Measurements from ENCODE around the gene EMC9.
A peak's percentile ranks its signal among the peaks of the same experiment; 100 is the strongest.

The EMC9 gene

DNA sequence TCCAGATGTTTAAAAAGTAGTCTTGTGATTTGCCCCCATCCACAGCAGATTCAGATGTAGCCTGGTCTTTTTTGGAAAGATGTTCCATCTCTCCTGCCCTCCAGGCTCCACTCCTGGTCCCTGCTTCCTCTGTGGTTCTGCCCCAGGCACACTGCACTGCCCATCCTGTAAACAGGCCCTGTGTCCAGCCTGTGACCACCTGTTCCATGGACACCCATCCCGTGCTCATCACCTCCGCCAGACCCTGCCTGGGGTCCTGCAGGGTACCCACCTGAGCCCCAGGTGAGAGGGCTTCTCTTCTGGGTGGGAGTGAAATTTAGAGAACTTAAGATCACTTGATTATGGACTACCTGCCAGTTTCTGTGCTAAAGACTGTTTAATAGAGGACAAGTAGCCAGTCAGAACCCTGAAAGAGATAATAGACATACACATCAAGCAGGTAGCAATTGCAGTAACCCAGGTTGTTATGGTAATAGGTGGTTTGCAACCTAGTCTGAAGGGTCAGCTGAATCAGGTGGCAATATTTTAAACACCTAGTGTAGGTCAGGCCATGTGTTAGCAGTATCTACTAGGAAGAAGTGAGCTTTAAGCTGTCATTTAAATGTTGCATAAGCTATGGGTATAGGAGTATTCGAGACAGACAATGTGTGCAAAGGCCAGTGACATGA is 8.0 kb upstream of the EMC9 start:
- no peak for DNase-seq (ENCODE audit: low read depth in 2 of 2)

GRCh38 chr14:24147761-24148428 is 6.5 kb upstream of the EMC9 start:
- DNase-seq (ENCODE audit: low read depth in 2 of 2): no peak

DNA sequence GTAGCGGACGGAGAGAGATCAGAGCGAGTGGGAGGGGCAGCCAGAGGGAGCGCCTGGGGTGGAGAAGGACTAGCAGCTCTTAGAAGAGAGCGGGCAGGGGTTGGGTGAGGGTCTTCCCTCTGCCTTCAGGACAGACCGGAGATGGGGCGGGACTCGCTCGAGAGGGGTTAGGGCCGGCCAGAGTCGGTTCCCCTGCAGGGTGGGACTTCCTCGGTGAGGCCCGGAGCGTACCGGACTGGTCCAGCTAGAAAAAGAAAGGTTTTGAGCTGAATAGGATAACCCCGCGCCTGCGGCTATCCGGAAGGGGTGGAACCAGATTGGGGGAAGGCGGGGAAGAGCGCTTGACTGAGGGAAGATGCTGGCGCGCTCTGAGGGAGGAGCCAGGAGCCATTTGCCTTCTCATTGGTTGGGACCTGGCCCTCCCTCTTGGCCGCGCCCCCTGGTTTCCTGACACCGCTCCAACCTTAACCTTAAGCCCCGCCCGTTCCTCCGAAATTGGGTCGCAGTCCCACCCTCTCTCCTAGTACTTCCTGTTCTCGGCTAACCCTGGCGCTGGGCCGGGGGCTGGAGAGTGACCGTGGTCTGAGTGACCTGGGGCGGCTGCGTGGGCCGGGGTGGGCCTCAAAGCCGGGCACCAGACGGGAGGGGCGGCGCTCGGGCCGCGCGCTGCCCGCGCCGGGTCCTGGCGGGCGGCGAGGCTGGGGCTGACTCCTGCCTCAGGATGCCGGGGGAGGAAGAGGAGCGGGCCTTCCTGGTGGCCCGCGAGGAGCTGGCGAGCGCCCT is 5.8 kb upstream of the EMC9 start, which contains the start of gene RNF31:
TSS of gene RNF31 (plus strand) at position 521 of the 783 bp plus-strand sequence. CDS start at position 722, 201 bp downstream.
- peak; percentile 92 to 97 for DNase-seq (ENCODE audit: low read depth in 2 of 2)

DNA sequence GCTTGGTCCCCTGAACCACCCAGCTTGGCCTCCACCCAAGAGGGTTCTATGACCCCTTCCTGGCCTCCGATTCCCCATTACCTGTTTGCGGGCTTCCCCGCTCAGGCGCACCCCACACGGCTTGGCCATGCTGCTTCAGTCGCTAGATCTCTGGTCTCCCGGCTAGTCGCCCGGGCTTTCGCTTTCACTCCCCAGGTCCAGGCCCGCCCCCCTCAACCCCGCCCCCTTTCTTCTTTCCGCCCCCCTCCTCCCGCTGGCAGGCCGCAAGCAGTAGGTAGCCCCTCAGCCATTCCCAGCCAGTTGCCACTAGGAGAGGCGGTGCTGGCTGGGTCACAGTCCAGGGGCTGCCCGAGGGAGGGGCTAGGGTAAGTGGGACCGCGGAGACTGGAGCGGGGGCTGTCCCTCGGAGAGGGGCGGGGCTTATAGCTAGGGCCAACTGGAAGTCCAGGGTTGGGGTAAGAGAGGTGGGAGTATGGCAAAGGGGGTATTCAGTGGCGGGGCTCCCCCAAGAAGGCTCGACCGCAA is 5.1 kb upstream of the EMC9 start, which contains the start of gene PSME2:
TSS of gene PSME2 (minus strand) at position 158 of the 525 bp plus-strand sequence. CDS start at position 129, 29 bp downstream.
- peak; percentile 68 to 69 for DNase-seq (ENCODE audit: low read depth in 2 of 2)

DNA sequence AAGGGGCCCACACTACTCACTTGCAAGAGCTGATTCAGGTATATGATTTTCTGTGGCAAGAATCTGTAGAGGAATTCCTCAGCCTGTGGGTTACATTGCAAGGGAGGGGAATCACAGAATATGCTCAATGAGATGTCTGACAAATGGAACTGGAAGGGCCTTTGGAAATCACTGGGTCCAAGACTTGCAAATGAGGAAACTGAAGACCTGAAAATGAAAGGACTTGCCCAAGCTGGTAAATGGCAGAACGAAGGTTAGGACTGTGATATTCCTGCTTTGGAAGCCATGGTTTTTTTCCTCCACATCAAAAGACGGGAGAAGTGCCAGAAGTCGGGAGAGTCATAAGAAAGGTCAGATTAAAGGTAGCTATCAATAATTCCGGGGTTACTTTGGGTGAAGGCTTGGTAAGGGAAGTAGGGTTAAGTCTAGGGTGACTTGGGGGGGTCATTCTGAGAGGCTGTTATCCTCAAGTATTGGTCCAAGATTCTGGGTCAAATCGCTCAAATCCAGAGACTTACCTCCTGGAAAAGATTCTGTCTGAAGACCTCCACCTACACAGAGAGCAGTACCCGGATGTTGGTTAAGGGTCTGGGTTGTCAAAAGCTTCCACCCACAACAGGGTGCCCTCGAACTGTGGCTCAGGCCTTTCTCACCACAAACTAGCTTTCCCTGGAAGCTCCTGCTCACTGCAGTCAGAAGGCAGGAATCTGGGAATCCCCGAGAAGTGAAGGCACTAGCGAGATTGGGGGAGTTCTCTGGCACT is 4.5 kb upstream of the EMC9 start:
- no peak for DNase-seq (ENCODE audit: low read depth in 2 of 2)

DNA sequence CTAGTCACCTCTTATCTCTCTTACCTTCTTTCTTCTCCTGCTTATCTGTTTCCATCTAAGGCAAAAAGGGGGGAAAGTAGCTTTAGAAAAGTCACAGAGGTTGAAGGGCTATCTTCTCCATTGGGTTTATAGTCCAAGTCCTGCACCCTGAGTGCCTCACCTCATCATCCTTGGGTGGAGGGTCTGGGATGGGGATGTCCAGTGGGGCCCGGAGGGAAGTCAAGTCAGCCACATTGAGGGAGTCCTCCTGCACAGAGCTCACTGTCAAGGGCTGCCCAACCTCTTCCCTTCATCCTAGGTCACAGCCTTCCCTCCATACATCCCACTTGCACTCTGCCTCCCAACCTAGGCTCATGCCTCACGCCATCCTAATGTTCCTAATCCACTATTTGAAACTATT is 3.8 kb upstream of the EMC9 start:
- DNase-seq (ENCODE audit: low read depth in 2 of 2): no peak

DNA sequence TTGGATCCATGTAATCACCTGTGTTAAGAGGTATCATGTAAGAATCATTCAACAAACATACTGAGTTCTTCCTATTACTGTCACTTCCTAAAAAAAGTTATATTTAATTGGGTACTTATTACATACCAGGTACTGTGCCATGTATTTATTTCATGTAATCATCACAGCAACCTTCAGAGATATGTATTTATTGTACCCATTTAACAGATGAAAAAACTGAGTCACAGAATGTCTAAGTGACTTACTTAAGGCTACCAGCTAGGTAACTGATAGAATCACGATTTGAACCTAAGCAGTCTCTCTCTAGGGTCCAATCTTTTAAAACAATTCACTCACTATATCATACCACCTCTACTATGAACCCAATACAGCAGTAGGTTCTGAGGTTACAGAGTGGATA is 3.1 kb upstream of the EMC9 start:
- DNase-seq (ENCODE audit: low read depth in 2 of 2): no peak

GRCh38 chr14:24143511-24143910 is 2.1 kb upstream of the EMC9 start:
- no peak for DNase-seq (ENCODE audit: low read depth in 2 of 2)

DNA sequence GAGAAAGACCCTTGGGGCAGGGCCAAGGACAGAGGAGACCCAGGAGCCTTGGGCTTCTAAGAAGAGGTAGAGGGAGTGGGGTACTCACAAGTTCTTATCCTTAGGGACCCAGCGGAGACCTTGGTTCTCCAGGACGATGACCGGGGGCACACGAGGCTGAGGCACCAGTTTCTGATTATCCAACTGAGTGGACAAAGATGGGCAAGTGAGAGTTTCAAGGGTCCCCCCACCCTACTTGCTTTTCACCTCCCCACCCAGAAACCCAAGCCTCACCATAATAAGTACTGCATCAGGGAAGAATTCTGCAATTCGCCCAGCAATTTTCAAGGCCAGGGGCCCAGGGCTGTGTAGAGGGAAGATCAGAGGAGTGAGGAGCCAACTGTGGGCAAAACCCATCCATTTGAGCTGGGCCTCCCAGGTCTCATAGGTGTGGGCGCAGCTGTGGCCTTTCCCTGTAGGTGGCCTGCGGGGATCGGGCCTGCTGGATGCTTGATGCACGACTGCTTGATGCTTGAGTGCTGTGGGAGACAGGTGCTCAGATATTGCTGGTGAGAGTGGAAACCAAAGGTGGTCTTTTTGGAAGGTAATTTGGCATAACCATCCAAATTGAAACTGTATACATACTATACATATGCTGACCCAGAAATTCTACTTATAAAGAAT is 2.0 kb downstream of the EMC9 start:
- DNase-seq (ENCODE audit: low read depth in 2 of 2): no peak

GRCh38 chr14:24138396-24139271 is 2.8 kb downstream of the EMC9 start:
- DNase-seq (ENCODE audit: low read depth in 2 of 2): no peak

DNA sequence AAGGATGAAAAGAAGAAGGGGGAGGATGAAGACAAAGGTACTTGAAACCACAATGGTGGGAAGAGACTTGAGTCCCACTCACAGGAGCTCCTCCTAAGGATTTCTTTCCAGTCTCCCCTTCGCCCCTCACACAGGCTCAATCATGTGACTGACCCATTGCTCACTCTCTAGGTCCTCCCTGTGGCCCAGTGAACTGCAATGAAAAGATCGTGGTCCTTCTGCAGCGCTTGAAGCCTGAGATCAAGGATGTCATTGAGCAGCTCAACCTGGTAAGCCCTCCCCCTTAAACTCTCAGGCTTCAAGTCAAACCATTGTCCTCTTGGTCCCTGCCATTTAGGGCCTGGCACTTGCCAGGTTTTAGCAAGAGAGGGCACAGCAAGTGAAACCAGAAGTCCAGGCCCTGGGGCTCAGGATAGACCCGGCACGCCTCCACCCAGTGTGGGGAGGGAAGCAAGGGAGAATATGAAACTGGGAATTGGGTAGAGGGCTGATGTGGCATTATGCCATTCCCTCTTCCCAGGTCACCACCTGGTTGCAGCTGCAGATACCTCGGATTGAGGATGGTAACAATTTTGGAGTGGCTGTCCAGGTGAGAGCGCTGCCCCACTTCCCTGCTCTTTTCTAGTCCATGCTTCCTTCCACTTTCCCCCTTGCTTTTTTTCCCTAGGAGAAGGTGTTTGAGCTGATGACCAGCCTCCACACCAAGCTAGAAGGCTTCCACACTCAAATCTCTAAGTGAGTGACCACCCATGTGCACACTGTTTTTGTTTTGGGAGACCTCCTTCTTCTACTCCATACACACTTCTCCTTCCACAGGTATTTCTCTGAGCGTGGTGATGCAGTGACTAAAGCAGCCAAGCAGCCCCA is 3.6 kb downstream of the EMC9 start:
- no peak for DNase-seq (ENCODE audit: low read depth in 2 of 2)

DNA sequence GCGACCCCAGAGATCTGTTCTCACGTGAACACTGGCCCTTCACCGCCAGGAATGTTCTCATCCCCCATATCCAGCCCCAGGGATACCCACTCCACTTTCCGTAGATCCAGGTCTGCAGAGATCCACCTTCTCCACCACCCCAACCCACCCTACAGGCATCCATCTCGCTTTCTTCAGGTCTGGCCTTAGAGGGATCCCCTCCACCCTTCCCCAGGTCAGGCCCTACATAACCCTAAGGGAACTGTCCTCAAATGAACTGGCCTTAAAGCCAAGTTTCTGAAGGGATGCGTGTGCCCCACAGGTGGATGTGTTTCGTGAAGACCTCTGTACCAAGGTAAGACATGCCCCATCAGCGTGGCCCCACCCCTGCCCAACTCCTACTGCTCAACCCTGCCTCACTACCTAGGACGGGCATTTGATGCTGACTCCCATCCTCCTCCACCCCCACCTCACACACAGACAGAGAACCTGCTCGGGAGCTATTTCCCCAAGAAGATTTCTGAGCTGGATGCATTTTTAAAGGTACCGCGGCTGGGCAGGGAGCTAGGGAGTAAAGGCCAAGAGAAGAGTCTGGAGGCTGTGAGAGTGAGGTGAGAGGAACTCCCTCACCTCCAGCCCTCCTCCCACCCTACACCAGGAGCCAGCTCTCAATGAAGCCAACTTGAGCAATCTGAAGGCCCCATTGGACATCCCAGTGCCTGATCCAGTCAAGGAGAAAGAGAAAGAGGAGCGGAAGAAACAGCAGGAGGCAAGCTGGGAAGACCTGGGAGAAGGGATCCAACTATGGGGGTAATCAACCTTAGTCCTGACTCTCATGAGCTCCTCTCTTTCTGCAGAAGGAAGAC is 4.5 kb downstream of the EMC9 start:
- no peak for DNase-seq (ENCODE audit: low read depth in 2 of 2)

DNA sequence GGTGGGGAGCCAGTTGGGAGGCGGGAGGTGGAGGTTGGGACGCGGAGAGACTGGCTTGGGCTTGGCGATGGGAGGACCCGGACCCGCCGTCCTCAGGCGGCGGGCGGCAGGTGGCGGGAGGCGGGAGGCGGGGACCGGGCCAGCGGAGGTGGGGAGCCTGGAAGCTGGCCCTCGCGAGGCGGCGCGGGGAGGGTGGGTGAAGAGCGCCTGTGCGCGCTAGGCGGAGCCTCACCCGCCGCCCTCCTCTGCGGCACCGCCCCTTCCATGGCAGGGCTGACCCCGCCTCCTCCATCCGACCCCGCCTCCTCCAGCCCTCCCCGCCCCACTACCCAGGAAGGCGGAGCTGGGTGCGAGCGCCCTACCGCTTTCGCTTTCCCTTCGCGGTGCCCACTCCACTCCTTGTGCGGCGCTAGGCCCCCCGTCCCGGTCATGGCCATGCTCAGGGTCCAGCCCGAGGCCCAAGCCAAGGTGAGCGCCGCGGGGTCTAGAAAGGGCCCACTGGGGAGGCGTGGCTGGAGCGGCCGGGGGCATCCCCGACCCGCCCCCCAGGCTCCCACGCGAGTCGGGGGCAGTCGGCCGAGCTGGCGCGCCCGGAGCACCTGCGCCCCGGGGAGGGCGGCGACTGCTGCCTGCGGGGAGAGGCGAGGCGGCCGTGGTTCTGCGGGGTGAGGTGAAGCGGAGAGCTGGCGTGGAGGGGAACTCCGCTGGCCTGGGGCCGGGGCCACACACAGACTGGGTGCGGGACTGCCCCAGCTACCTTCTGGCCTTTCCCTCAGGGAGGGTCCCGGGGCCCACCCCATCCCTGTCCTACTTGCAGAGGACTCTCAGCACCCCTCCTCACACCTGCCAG is 5.3 kb downstream of the EMC9 start, which contains the start of gene PSME1:
TSS of gene PSME1 (plus strand) at position 361 of the 850 bp plus-strand sequence. CDS start at position 430, 69 bp downstream.
- peak; percentile 87 to 88 for DNase-seq (ENCODE audit: low read depth in 2 of 2)

DNA sequence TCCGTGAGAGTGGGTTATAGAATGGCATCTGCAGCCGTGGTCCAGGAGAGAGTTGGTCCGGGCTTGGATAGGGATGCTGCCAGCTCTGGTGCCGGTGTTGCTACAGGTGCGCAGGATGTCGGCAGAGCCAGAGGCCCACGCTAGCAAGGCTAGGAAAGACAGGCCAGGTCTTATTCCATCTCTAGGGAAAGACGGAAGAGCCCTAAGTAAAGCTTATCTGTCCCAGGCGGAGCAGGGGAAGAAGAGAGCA is 5.9 kb downstream of the EMC9 start:
- no peak for DNase-seq (ENCODE audit: low read depth in 2 of 2)

DNA sequence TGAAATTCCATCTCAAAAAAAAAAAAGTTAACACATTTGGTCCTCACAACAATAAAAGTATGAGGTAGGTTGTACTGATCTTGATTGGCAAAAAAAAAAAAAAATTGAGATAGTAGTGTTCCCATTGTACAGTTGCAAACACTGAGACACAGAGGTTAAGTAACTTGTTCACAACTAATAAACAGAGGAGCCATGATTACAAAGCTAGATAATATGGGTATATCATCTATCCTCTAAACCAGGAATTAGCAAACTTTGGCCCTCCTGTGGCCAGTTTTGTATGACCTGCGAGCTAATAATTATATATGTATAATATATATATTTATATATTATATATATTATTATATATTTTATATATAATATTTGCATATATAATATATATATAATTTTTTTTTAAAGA is 7.7 kb downstream of the EMC9 start:
- DNase-seq (ENCODE audit: low read depth in 2 of 2): no peak

- no peak for DNase-seq (ENCODE audit: low read depth in 2 of 2)
Observed at GRCh38 chr14:24132976-24133375, 8.4 kb downstream of the EMC9 start.

DNA sequence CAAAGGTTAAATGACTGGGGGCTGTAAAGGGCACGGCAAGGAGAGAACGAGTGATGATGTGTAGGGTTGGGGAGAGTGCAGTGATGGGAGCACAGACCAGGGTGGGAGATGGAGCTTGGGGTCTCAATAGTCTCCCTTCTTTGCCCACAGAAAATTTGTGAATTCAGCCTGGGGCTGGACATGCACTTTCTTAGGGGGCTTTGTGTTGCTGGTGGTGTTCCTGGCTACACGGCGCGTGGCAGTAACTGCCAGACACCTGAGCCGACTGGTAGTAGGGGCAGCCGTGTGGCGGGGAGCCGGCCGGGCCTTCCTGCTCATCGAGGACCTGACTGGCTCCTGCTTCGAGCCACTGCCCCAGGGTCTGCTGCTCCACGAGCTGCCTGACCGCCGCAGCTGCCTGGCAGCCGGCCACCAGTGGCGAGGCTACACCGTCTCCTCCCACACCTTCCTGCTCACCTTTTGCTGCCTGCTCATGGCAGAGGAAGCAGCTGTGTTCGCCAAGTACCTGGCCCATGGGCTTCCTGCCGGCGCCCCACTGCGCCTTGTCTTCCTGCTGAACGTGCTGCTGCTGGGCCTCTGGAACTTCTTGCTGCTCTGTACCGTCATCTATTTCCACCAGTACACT is 9.2 kb downstream of the EMC9 start:
- no peak for DNase-seq (ENCODE audit: low read depth in 2 of 2)

Data from stimulated activated CD8-positive, alpha-beta memory T cell treated with anti-CD3 and anti-CD28 coated beads, Interleukin-15, amount 100 ng/mL, for 4 hours (primary cell).